ENCODE results near the gene AFAP1. TPM values are rescaled to one million over a fixed set of nuclear protein-coding genes. Genes with fewer than 3 reads are reported as not detected.

The AFAP1 gene
- total RNA-seq, 1 donor from 2014 or later = 6.7 TPM

GRCh38 chr4:7735961-7736360, 203.7 kb downstream of the AFAP1 start:
- Histone ChIP-seq H3K27ac (no peak overlapping the region), H3F3A (ENCODE audit: low read depth) (no peaks in the 10 kb centered on the region), H3K9me3 (ENCODE audit: low read depth) (no peaks in the 10 kb centered on the region), H4K20me1 (ENCODE audit: low read depth) (no peaks in the 10 kb centered on the region), H3K4me3 (no peak overlapping the region), H3K79me2 (ENCODE audit: low read depth) (no peaks in the 10 kb centered on the region), H2AFZ (replicated peaks) (no peak overlapping the region), H3K27me3 (no peaks in the 10 kb centered on the region), H3K4me1 (no peaks in the 10 kb centered on the region), H3K9ac (no peak overlapping the region), H3K4me2 (no peak overlapping the region), H3K36me3 (no peaks in the 10 kb centered on the region)
- no peaks in the 10 kb centered on the region for H3K9me3 Mint-ChIP-seq
- no peak for DNase-seq (ENCODE audit: low spot score)
- no peak overlapping the region for H3K27ac Mint-ChIP-seq
- no peaks in the 10 kb centered on the region for H3K36me3 Mint-ChIP-seq
- no peaks in the 10 kb centered on the region for H3K4me1 Mint-ChIP-seq
- H3K4me3 Mint-ChIP-seq = no peak overlapping the region
- TF ChIP-seq EZH2phosphoT487 (IDR thresholded peaks at IDR 0.05) (no peak), EZH2 (IDR thresholded peaks at IDR 0.05) (no peak), CTCF (IDR thresholded peaks at IDR 0.05) (no peak)
- peaks cover 3% of the 10 kb centered on the region for H3K27me3 Mint-ChIP-seq (ENCODE audit: insufficient read depth, low read depth)

- Histone ChIP-seq H3K36me3 (no peaks in the 10 kb centered on the region), H4K20me1 (ENCODE audit: low read depth) (no peaks in the 10 kb centered on the region), H2AFZ (replicated peaks) (no peak overlapping the region), H3K9ac (no peak overlapping the region), H3K27ac (no peak overlapping the region), H3F3A (ENCODE audit: low read depth) (no peaks in the 10 kb centered on the region), H3K4me3 (no peak overlapping the region), H3K27me3 (no peaks in the 10 kb centered on the region), H3K4me2 (no peak overlapping the region), H3K79me2 (ENCODE audit: low read depth) (no peaks in the 10 kb centered on the region), H3K9me3 (ENCODE audit: low read depth) (no peaks in the 10 kb centered on the region), H3K4me1 (no peaks in the 10 kb centered on the region)
- TF ChIP-seq EZH2phosphoT487 (IDR thresholded peaks at IDR 0.05) (no peak), EZH2 (IDR thresholded peaks at IDR 0.05) (no peak), CTCF (IDR thresholded peaks at IDR 0.05) (no peak)
- Mint-ChIP-seq H3K27ac (no peak overlapping the region), H3K27me3 (ENCODE audit: insufficient read depth, low read depth) (peaks cover 3% of the 10 kb centered on the region), H3K36me3 (no peaks in the 10 kb centered on the region), H3K4me1 (no peaks in the 10 kb centered on the region), H3K4me3 (no peak overlapping the region), H3K9me3 (no peaks in the 10 kb centered on the region)
- DNase-seq (ENCODE audit: low spot score) = no peak
Measured at GRCh38 chr4:7735395-7735794, 204.3 kb downstream of the AFAP1 start.

GRCh38 chr4:7734651-7735260, 204.9 kb downstream of the AFAP1 start:
- Histone ChIP-seq H3K27me3 (no peaks in the 10 kb centered on the region), H3K9ac (no peak overlapping the region), H3K4me1 (no peaks in the 10 kb centered on the region), H3K4me3 (no peak overlapping the region), H3F3A (ENCODE audit: low read depth) (no peaks in the 10 kb centered on the region), H3K79me2 (ENCODE audit: low read depth) (no peaks in the 10 kb centered on the region), H2AFZ (replicated peaks) (no peak overlapping the region), H3K27ac (no peak overlapping the region), H3K36me3 (no peaks in the 10 kb centered on the region), H3K4me2 (no peak overlapping the region), H4K20me1 (ENCODE audit: low read depth) (no peaks in the 10 kb centered on the region), H3K9me3 (ENCODE audit: low read depth) (no peaks in the 10 kb centered on the region)
- Mint-ChIP-seq H3K9me3 (no peaks in the 10 kb centered on the region), H3K4me1 (no peaks in the 10 kb centered on the region), H3K27me3 (ENCODE audit: insufficient read depth, low read depth) (peaks cover 6% of the 10 kb centered on the region), H3K36me3 (no peaks in the 10 kb centered on the region), H3K27ac (no peak overlapping the region), H3K4me3 (no peak overlapping the region)
- no peak for DNase-seq (ENCODE audit: low spot score)
- no peak for TF ChIP-seq EZH2phosphoT487 (IDR thresholded peaks at IDR 0.05)
- TF ChIP-seq EZH2 (IDR thresholded peaks at IDR 0.05) = no peak
- TF ChIP-seq CTCF (IDR thresholded peaks at IDR 0.05) = no peak

Measured in neural progenitor cell (in vitro differentiated cells).